Naive thymus-derived CD4-positive, alpha-beta T cell (primary cell): ENCODE results near the gene SLC22A23. TPM values are rescaled to one million over a fixed set of nuclear protein-coding genes. Genes with fewer than 3 reads are reported as not detected.
A peak's percentile ranks its signal among the peaks of the same experiment; 100 is the strongest.

Experiments used
- ATAC-seq: fragments of 150-1000 bp; cut with Tn5 transposase; 2 replicates; pipeline ENCODE4 v1.10.0; 2021; ENCODE audit warnings: mild to moderate bottlenecking, moderate library complexity
- CTCF ChIA-PET: fragments of 350-600 bp; sonication (Branson Sonifier 250); formaldehyde crosslinking; loops from one replicate; lab custom pipeline; 2021; ENCODE audit warnings: antibody characterized with exemption; lab: Charles Lee
- POLR2A ChIA-PET: fragments of 350-600 bp; sonication (Branson Sonifier 250); formaldehyde crosslinking; loops from one replicate; lab custom pipeline; 2021; ENCODE audit warnings: antibody characterized with exemption, inconsistent platforms; lab: Charles Lee
- DNase-seq, 9 donors: peaks; one replicate each; pipeline versions ENCODE4 v3.0.0 to v3.0.0-alpha.2; 2020 to 2022; ENCODE audit warnings: mixed read lengths in 1 of 9
- H3K27ac ChIP-seq: one replicate; pipeline ENCODE4 v1.7.0; 2013; ENCODE audit warnings: mild to moderate bottlenecking, low read depth, low read length, moderate library complexity
- H3K27me3 ChIP-seq, 2 donors: one replicate each; pipeline ENCODE4 v1.7.0; 2013; ENCODE audit warnings: low read length in 2 of 2, mild to moderate bottlenecking in 2 of 2, moderate library complexity in 2 of 2; ENCODE audit not compliant: control insufficient read depth in 2 of 2, insufficient read depth in 2 of 2
- H3K36me3 ChIP-seq, 3 experiments: 1 replicate in 2 of 3; 2 replicates in 1 of 3; pipeline ENCODE4 v1.7.0; 2013; ENCODE audit warnings: low read length in 3 of 3, mild to moderate bottlenecking in 3 of 3, moderate library complexity in 1 of 3; ENCODE audit not compliant: insufficient read depth in 3 of 3, control insufficient read depth in 2 of 3
- H3K4me1 ChIP-seq, 2 donors: one replicate each; pipeline ENCODE4 v1.7.0; 2013; ENCODE audit warnings: low read length in 2 of 2, mild to moderate bottlenecking in 2 of 2, moderate library complexity in 1 of 2; ENCODE audit not compliant: control insufficient read depth in 2 of 2, insufficient read depth in 2 of 2
- H3K4me3 ChIP-seq: 2 replicates; pipeline ENCODE4 v1.7.0; 2013; ENCODE audit warnings: mild to moderate bottlenecking, low read length
- H3K9me3 ChIP-seq, 3 experiments: 1 replicate in 2 of 3; 2 replicates in 1 of 3; pipeline ENCODE4 v1.7.0; 2013; ENCODE audit warnings: low read length in 3 of 3; ENCODE audit not compliant: control insufficient read depth in 2 of 3
- H3K27ac Mint-ChIP-seq, 9 donors: one replicate each; pipeline ENCODE4 v1.8.0; 2020 to 2022; ENCODE audit warnings: mixed read lengths in 9 of 9, mild to moderate bottlenecking in 8 of 9, moderate library complexity in 5 of 9, inconsistent platforms in 2 of 9
- H3K27me3 Mint-ChIP-seq, 5 donors: one replicate each; pipeline ENCODE4 v1.8.0; 2021 to 2022; ENCODE audit warnings: mixed read lengths in 5 of 5, mild to moderate bottlenecking in 1 of 5
- H3K36me3 Mint-ChIP-seq, 5 donors: one replicate each; pipeline ENCODE4 v1.8.0; 2020 to 2022; ENCODE audit warnings: mixed read lengths in 5 of 5, mild to moderate bottlenecking in 3 of 5, inconsistent platforms in 1 of 5
- H3K4me1 Mint-ChIP-seq, 7 donors: one replicate each; pipeline ENCODE4 v1.8.0; 2020 to 2022; ENCODE audit warnings: mixed read lengths in 7 of 7, mild to moderate bottlenecking in 3 of 7, inconsistent platforms in 1 of 7
- H3K4me3 Mint-ChIP-seq, 10 donors: one replicate each; pipeline ENCODE4 v1.8.0; 2020 to 2022; ENCODE audit warnings: mild to moderate bottlenecking in 10 of 10, mixed read lengths in 10 of 10, moderate library complexity in 6 of 10, inconsistent platforms in 2 of 10
- H3K9me3 Mint-ChIP-seq, 11 donors: one replicate each; pipeline ENCODE4 v1.8.0; 2020 to 2022; ENCODE audit warnings: mixed read lengths in 11 of 11, mild to moderate bottlenecking in 4 of 11, inconsistent platforms in 1 of 11, moderate library complexity in 1 of 11
- intact Hi-C, 2 donors: fragments of 100-400 bp; cut with micrococcal nuclease; formaldehyde crosslinking; loops; one replicate each; pipeline ENCODE4 v1.15.1; 2023
- polyA plus RNA-seq, 2 donors: library from polyadenylated mRNA; unstranded; fragments of 300-500 nt; fragmentation: Illumina TruSeq; gene quantifications; one replicate each; pipeline ENCODE4 v1.2.3, GENCODE V29; 2021
- total RNA-seq, 6 experiments: library from RNA in 5 of 6; stranded (reverse) in 5 of 6; gene quantifications; 1 replicate in 5 of 6; 2 replicates in 1 of 6; pipeline ENCODE4 v1.2.3 and lab custom pipeline; 2021 to 2026

The SLC22A23 gene
- total and polyA plus RNA-seq, 7 experiments from 2014 or later: 1.1 to 23.8 (median 13.6) TPM

- H3K4me1 Mint-ChIP-seq: peaks cover 3 to 51% (median 32%) of the 10 kb centered on the region in 7 donors
- no peak for DNase-seq
- Histone ChIP-seq H3K27ac (no peak overlapping the region), H3K4me3 (no peak overlapping the region), H3K27me3 (no peaks in the 10 kb centered on the region), H3K4me1 (no peaks in the 10 kb centered on the region), H3K9me3 (no peaks in the 10 kb centered on the region), H3K36me3 (no peaks in the 10 kb centered on the region)
- H3K27me3 Mint-ChIP-seq: peaks cover 0 to 7% (median 0%) of the 10 kb centered on the region in 5 donors
- ChIA-PET POLR2A (no interaction called here), CTCF (no interaction called here)
- ATAC-seq: no peak
- intact Hi-C loops: no loop called here
- H3K36me3 Mint-ChIP-seq: peaks cover 0 to 14% (median 0%) of the 10 kb centered on the region in 5 donors
- H3K27ac Mint-ChIP-seq: no peak overlapping the region
- no peak overlapping the region for H3K4me3 Mint-ChIP-seq
- H3K9me3 Mint-ChIP-seq: no peaks in the 10 kb centered on the region
Observed at GRCh38 chr6:3340894-3341293, 116.0 kb downstream of the SLC22A23 start.

DNA sequence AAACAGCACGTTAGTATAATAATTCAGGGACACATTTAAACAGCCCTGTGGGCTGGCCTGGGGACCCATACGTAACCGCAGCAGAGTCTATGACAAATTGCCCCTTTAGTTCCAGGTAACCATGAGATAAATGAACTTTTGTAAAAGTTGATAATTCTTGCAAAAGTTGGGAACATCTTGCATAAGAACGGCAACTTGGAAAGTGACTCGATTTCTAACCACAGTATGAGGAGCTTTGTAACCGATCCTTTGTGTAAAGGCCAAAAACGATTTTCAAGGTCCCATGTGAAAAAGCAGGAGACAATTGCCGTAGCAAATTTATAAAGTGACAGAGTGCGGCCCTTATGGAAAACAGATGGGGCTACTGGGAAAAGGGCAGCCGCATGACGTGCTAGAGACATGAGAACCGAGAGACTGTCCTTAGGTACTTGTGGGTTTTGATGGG, 116.5 kb downstream of the SLC22A23 start:
- no peaks in the 10 kb centered on the region for H3K27me3 ChIP-seq
- Mint-ChIP-seq H3K4me1 (peaks cover 3 to 51% (median 28%) of the 10 kb centered on the region in 7 donors), H3K9me3 (no peaks in the 10 kb centered on the region), H3K36me3 (peaks cover 0 to 14% (median 0%) of the 10 kb centered on the region in 5 donors), H3K27me3 (peaks cover 0 to 7% (median 0%) of the 10 kb centered on the region in 5 donors), H3K27ac (no peak overlapping the region), H3K4me3 (no peak overlapping the region)
- no peak overlapping the region for H3K4me3 ChIP-seq
- H3K36me3 ChIP-seq: no peaks in the 10 kb centered on the region
- CTCF ChIA-PET: no interaction called here
- POLR2A ChIA-PET: no interaction called here
- H3K27ac ChIP-seq: no peak overlapping the region
- DNase-seq (no peak), ATAC-seq (no peak)
- H3K9me3 ChIP-seq: no peaks in the 10 kb centered on the region
- no peaks in the 10 kb centered on the region for H3K4me1 ChIP-seq
- intact Hi-C loops: no loop called here

GRCh38 chr6:3339811-3340210, 117.0 kb downstream of the SLC22A23 start:
- no peak for ATAC-seq
- no peak for DNase-seq

DNA sequence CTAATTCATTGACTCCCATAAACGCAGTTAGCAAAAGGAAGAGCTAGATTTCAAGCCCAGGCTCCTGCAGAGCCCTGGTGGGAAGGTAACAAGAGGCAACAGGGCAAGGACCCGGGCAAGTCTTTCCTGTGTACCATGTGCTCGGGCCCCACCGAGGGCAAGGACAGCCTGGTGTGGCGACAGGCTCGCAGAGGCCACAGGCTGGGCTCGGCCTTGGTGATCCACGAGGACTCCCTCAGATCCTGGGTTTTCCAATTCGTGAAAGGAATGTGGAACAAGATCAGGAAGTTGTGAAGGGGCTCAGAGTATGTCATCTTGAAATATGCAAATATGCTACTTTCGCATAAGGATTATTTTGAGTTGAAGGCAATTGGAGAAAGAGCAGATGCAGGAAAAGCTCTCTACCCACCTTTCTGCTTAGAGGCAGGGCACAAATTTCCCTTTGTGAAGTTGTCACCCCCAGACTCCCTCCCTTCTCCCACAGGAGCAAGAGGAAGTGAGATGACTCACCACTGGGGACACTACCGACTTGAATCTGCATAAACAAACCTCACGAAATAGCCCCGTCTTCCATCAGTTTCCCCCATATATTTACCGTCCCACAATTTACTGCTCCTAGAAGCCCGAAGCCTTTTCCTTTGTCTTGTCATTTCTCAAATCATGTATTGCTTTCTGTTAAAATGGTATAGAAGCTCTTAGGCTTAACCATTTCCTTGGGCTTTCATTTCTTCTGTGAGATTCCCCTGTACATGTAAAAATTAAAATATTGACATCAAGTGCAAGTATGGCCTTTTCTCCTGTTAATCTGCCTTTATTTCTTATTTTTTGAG, 119.1 kb downstream of the SLC22A23 start:
- DNase-seq (no peak), ATAC-seq (no peak)
- peak overlapping the region in 1 of 10 donors; percentile 36 for H3K4me3 Mint-ChIP-seq
- Histone ChIP-seq H3K9me3 (no peaks in the 10 kb centered on the region), H3K36me3 (no peaks in the 10 kb centered on the region), H3K4me1 (no peaks in the 10 kb centered on the region), H3K27ac (no peak overlapping the region), H3K27me3 (no peaks in the 10 kb centered on the region), H3K4me3 (no peak overlapping the region)
- peaks cover 0 to 11% (median 0%) of the 10 kb centered on the region in 5 donors for H3K27me3 Mint-ChIP-seq
- H3K36me3 Mint-ChIP-seq: peaks cover 0 to 10% (median 0%) of the 10 kb centered on the region in 5 donors
- intact Hi-C loops: no loop called here
- H3K4me1 Mint-ChIP-seq: peaks cover 3 to 48% (median 27%) of the 10 kb centered on the region in 7 donors
- POLR2A ChIA-PET: interaction anchor here (0.7 to 1.5 kb wide), 3 partner anchors 11 to 82 kb away, joined by 3 read pairs; no protein-coding TSS in a partner anchor
- CTCF ChIA-PET: no interaction called here
- H3K27ac Mint-ChIP-seq: peak overlapping the region in 1 of 9 donors; percentile 72
- no peaks in the 10 kb centered on the region for H3K9me3 Mint-ChIP-seq

More at GRCh38 chr6:3339811-3340210, 117.0 kb downstream of the SLC22A23 start:
- no peaks in the 10 kb centered on the region for H3K9me3 Mint-ChIP-seq
- H3K4me3 Mint-ChIP-seq: no peak overlapping the region
- POLR2A ChIA-PET: no interaction called here
- H3K27ac Mint-ChIP-seq: no peak overlapping the region
- no peak overlapping the region for H3K27ac ChIP-seq
- peaks cover 0 to 9% (median 0%) of the 10 kb centered on the region in 5 donors for H3K27me3 Mint-ChIP-seq
- CTCF ChIA-PET: interaction anchor here (1.0 kb wide), 1 partner anchor 682 kb away, joined by 3 read pairs; no protein-coding TSS in a partner anchor
- H3K4me1 Mint-ChIP-seq: peaks cover 3 to 53% (median 27%) of the 10 kb centered on the region in 7 donors
- intact Hi-C loops: no loop called here
- H3K36me3 ChIP-seq: no peaks in the 10 kb centered on the region
- no peaks in the 10 kb centered on the region for H3K9me3 ChIP-seq
- no peaks in the 10 kb centered on the region for H3K27me3 ChIP-seq
- H3K36me3 Mint-ChIP-seq: peaks cover 0 to 14% (median 0%) of the 10 kb centered on the region in 5 donors
- no peaks in the 10 kb centered on the region for H3K4me1 ChIP-seq
- H3K4me3 ChIP-seq: no peak overlapping the region

DNA sequence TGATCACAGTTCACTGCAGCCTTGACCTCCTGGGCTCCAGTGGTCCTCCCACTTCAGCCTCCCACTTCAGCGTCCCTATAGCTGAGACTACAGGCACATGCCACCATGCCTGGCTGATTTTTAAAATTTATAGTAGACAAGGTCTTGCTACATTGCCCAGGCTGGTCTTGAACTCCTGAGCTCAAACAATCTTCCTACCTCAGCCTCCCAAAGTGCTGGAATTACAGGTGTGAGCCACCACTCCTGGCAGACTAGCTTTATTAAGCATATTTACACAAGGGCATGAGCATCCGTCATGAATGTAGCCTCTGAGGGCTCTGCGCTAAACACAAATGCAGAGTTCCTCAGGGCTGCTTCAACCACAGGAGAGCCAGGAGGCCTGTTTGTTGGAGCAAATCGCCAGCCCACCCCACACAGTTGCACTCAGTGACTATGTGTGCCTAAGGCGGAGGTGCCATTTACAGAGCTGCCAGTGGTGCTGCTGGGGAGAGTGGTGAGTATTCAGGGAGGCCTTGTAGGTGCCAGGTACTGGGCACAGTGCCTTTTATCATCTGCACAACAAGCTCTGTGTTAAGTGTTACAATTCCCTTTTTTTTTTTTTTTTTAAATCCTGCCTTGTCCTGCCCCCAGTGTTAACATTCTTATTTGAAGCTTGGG, 119.9 kb downstream of the SLC22A23 start:
- ChIA-PET POLR2A (interaction anchor here (0.7 to 1.0 kb wide), 3 partner anchors 13 to 81 kb away, joined by 3 read pairs; no protein-coding TSS in a partner anchor), CTCF (interaction anchor here (0.6 to 0.7 kb wide), 2 partner anchors 65 to 194 kb away, joined by 3 to 8 read pairs; no protein-coding TSS in a partner anchor)
- no peak overlapping the region for H3K27ac ChIP-seq
- Mint-ChIP-seq H3K27ac (no peak overlapping the region), H3K4me3 (no peak overlapping the region), H3K9me3 (no peaks in the 10 kb centered on the region), H3K27me3 (peaks cover 0 to 14% (median 0%) of the 10 kb centered on the region in 5 donors), H3K4me1 (peaks cover 3 to 44% (median 27%) of the 10 kb centered on the region in 7 donors), H3K36me3 (peaks cover 0 to 9% (median 0%) of the 10 kb centered on the region in 5 donors)
- no peak for DNase-seq
- intact Hi-C loops: no loop called here
- H3K27me3 ChIP-seq: no peaks in the 10 kb centered on the region
- no peak for ATAC-seq
- H3K4me3 ChIP-seq: no peak overlapping the region
- H3K4me1 ChIP-seq: no peaks in the 10 kb centered on the region
- H3K36me3 ChIP-seq: no peaks in the 10 kb centered on the region
- no peaks in the 10 kb centered on the region for H3K9me3 ChIP-seq

GRCh38 chr6:3336066-3336786, 120.6 kb downstream of the SLC22A23 start:
- Mint-ChIP-seq H3K27me3 (peaks cover 0 to 20% (median 0%) of the 10 kb centered on the region in 5 donors), H3K9me3 (no peaks in the 10 kb centered on the region), H3K4me1 (peaks cover 3 to 44% (median 27%) of the 10 kb centered on the region in 7 donors), H3K27ac (no peak overlapping the region), H3K4me3 (no peak overlapping the region), H3K36me3 (peaks cover 0 to 5% (median 0%) of the 10 kb centered on the region in 5 donors)
- no peak overlapping the region for H3K4me3 ChIP-seq
- no peaks in the 10 kb centered on the region for H3K27me3 ChIP-seq
- no peaks in the 10 kb centered on the region for H3K36me3 ChIP-seq
- POLR2A ChIA-PET: interaction anchor here (0.7 kb wide), 1 partner anchor 13 kb away, joined by 3 read pairs; no protein-coding TSS in a partner anchor
- CTCF ChIA-PET: interaction anchor here (0.6 to 0.7 kb wide), 2 partner anchors 64 to 194 kb away, joined by 3 to 8 read pairs; no protein-coding TSS in a partner anchor
- no peak overlapping the region for H3K27ac ChIP-seq
- ATAC-seq: no peak
- intact Hi-C loops: no loop called here
- no peak for DNase-seq
- no peaks in the 10 kb centered on the region for H3K4me1 ChIP-seq
- no peaks in the 10 kb centered on the region for H3K9me3 ChIP-seq
